ENCODE measurements around the gene ITGAX.

GRCh38 chr16:31380201-31380600, 25.2 kb downstream of the ITGAX start:
- TF ChIP-seq TAF1 (IDR thresholded peaks at IDR 0.05; ENCODE audit: borderline replicate concordance, low read depth, low read length), result no peak
- no peak for TF ChIP-seq POLR2AphosphoS5 (IDR thresholded peaks at IDR 0.05; ENCODE audit: low read depth, low read length)
- no peak for TF ChIP-seq POLR2A (IDR thresholded peaks at IDR 0.05; ENCODE audit: low read depth, low read length)

Measured in GM12892 (cell line).